Upper lobe of right lung (tissue), 1 donor: ENCODE results near the gene GRM3. TPM values are rescaled to one million over a fixed set of nuclear protein-coding genes. Genes with fewer than 3 reads are reported as not detected.

Experiments
- ATAC-seq: fragments of 200-7000 bp; cut with Tn5 transposase; one replicate; pipeline ENCODE4 v1.9.1; 2020; ENCODE audit warnings: mild to moderate bottlenecking, moderate library complexity
- DNase-seq: peaks from one replicate; pipeline ENCODE4 v3.0.0-alpha.2; 2020
- H3K27ac ChIP-seq: fragments of 200-600 bp; one replicate; pipeline ENCODE4 v1.8.0; 2022
- H3K27me3 ChIP-seq: fragments of 200-600 bp; one replicate; pipeline ENCODE4 v1.8.0; 2022; ENCODE audit warnings: mild to moderate bottlenecking
- H3K36me3 ChIP-seq: fragments of 200-600 bp; one replicate; pipeline ENCODE4 v1.8.0; 2022
- H3K4me1 ChIP-seq: fragments of 200-600 bp; one replicate; pipeline ENCODE4 v1.8.0; 2022
- H3K4me3 ChIP-seq: fragments of 200-600 bp; one replicate; pipeline ENCODE4 v1.8.0; 2022; ENCODE audit warnings: mild to moderate bottlenecking
- H3K9me3 ChIP-seq: fragments of 200-600 bp; one replicate; pipeline ENCODE4 v1.8.0; 2022
- intact Hi-C: fragments of 100-400 bp; cut with DNase I; formaldehyde crosslinking; loops from one replicate; pipeline ENCODE4 v1.11.0; 2022
- total RNA-seq: library from RNA; stranded (reverse); fragmentation: NEBNext Ultra II Directional; extraction: Animal tissue kit (Norgen Biotek cat#: 25700); gene quantifications from one replicate; pipeline ENCODE4 v1.2.1, GENCODE V29; 2021
- TF ChIP-seq, protein P1 (sequence below): fragments of 200-600 bp; IDR thresholded peaks from one replicate; pipeline ENCODE4 v1.8.0; 2022; ENCODE audit warnings: antibody characterized with exemption
- donor health status: DM: no; HTN: yes; CAD: no; lungs with severe emphysema.

Gene GRM3
- total RNA-seq, 1 donor from 2014 or later, result not detected

DNA sequence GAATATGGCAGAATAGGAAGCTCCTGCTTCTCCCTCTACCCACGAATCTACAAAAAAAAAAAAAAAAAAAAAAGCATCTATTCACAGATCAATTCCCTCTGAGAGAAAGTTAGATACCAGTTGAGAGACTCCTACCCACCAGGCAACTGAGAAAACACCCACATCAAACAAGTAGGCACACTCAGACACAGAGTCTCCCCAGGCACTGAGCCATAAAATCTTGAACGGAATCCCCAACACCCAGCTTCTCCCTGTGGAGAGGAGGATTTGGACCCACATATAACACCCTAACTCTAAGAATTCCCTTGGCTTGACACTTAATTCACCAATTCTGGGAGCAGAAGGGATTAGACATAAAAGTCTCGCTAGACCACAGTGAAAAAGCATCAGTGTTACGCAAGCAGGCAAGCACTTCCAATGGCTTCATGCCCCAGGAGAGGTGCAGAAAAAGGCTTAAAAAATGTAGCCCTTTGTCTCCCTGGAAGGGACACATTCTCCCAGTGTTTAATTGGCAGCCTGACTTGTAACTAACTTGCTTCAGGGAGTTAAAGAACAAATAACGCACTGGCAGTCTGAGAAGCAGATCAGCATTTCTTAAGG is 223.6 kb downstream of the GRM3 start:
- intact Hi-C loops, result no loop called here
- Histone ChIP-seq H3K4me3 (no peak overlapping the region), H3K9me3 (no peaks in the 10 kb centered on the region), H3K4me1 (no peaks in the 10 kb centered on the region), H3K27ac (no peak overlapping the region), H3K27me3 (no peaks in the 10 kb centered on the region), H3K36me3 (no peaks in the 10 kb centered on the region)
- DNase-seq, result no peak
- no peak for ATAC-seq
- TF ChIP-seq, protein P1, sequence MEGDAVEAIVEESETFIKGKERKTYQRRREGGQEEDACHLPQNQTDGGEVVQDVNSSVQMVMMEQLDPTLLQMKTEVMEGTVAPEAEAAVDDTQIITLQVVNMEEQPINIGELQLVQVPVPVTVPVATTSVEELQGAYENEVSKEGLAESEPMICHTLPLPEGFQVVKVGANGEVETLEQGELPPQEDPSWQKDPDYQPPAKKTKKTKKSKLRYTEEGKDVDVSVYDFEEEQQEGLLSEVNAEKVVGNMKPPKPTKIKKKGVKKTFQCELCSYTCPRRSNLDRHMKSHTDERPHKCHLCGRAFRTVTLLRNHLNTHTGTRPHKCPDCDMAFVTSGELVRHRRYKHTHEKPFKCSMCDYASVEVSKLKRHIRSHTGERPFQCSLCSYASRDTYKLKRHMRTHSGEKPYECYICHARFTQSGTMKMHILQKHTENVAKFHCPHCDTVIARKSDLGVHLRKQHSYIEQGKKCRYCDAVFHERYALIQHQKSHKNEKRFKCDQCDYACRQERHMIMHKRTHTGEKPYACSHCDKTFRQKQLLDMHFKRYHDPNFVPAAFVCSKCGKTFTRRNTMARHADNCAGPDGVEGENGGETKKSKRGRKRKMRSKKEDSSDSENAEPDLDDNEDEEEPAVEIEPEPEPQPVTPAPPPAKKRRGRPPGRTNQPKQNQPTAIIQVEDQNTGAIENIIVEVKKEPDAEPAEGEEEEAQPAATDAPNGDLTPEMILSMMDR, result no peak

DNA sequence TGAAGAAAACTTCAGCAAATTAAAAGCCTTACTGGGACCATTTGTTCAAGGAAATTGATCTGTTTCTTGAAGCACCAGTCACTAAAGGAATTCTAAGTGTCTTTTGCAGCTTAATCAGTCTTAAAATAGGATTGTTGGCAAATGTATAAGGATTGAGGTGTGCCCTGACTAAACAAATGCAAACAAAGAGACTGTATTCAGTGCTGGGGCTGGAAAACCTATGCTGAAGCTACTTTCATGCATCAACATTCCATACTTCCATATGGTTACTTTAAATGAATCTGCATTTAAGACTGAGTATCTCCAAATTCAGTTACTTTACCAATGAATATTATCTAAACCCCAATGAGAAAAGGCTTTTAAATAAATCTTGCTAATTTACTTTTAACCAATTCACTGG is 232.4 kb downstream of the GRM3 start:
- ATAC-seq (no peak), DNase-seq (no peak)
- Histone ChIP-seq H3K36me3 (no peaks in the 10 kb centered on the region), H3K9me3 (no peaks in the 10 kb centered on the region), H3K27ac (no peak overlapping the region), H3K4me3 (no peak overlapping the region), H3K4me1 (no peaks in the 10 kb centered on the region), H3K27me3 (no peaks in the 10 kb centered on the region)
- TF ChIP-seq, protein P1, result no peak
- intact Hi-C loops, result no loop called here

DNA sequence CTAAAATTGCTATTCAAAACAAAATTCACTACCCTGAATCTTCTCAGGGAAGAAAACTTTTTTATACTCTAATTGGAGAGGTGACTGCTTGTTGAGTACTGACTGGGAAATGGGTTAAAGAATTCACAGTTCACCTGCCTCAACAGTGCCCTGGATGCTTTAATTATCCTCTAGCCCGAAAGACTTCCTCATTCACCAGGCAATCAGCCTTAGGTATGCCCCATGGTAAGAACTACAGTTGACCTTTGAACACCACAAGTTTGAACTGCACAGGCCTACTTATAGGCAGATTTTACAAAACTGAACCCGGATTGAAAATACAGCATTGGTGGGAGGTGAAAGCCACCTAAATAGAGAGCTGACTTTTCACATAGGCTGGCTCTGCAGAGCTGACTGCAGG is 240.4 kb downstream of the GRM3 start:
- intact Hi-C loops, result no loop called here
- Histone ChIP-seq H3K4me1 (no peaks in the 10 kb centered on the region), H3K4me3 (no peak overlapping the region), H3K9me3 (no peaks in the 10 kb centered on the region), H3K27ac (no peak overlapping the region), H3K36me3 (peaks cover 3% of the 10 kb centered on the region), H3K27me3 (no peaks in the 10 kb centered on the region)
- TF ChIP-seq, protein P1, result no peak
- no peak for DNase-seq
- ATAC-seq, result no peak

DNA sequence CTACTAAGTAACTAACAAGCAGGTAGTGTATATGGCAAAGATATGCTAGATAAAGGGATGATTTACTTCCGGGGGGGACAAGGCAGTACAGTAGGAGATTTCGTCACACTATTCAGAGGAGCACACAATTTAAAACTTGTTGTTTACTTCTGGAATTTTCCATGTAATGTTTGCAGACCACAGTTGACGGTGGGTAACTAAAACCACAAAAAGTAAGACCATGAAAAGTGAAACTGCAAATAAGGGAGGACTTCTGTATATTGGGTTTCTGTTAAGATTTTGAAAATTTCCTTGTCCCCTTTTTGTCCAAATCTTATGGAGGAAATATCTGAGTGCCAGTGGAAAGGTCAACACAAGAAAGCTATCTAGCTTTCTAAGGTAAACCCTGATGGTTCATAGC is 245.8 kb downstream of the GRM3 start:
- Histone ChIP-seq H3K36me3 (peaks cover 18% of the 10 kb centered on the region), H3K9me3 (no peaks in the 10 kb centered on the region), H3K4me3 (no peak overlapping the region), H3K27ac (no peak overlapping the region), H3K4me1 (no peaks in the 10 kb centered on the region), H3K27me3 (no peaks in the 10 kb centered on the region)
- ATAC-seq (no peak), DNase-seq (no peak)
- TF ChIP-seq, protein P1, result no peak
- intact Hi-C loops, result no loop called here

DNA sequence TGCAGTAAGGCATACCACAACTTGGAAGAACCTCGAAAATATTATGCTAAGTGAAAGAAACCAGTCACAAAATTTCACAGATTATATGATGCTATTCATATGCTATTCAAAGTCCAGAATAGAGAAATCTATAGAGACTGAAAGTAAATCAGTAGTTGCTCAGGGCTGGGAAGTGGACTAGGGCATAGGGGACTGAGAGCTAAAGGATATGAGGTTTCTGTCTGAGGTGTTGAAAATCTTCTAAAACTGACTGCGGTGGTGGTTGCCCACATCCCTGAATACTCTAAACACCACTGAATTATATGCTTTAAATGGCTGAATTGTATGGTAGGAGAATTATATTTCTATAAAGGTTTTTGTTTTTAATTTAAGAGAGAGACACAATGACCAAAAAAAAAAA is 254.5 kb downstream of the GRM3 start:
- DNase-seq (no peak), ATAC-seq (no peak)
- Histone ChIP-seq H3K9me3 (no peaks in the 10 kb centered on the region), H3K27me3 (no peaks in the 10 kb centered on the region), H3K36me3 (peaks cover 10% of the 10 kb centered on the region), H3K27ac (no peak overlapping the region), H3K4me3 (no peak overlapping the region), H3K4me1 (no peaks in the 10 kb centered on the region)
- intact Hi-C loops, result no loop called here
- TF ChIP-seq, protein P1, result no peak

DNA sequence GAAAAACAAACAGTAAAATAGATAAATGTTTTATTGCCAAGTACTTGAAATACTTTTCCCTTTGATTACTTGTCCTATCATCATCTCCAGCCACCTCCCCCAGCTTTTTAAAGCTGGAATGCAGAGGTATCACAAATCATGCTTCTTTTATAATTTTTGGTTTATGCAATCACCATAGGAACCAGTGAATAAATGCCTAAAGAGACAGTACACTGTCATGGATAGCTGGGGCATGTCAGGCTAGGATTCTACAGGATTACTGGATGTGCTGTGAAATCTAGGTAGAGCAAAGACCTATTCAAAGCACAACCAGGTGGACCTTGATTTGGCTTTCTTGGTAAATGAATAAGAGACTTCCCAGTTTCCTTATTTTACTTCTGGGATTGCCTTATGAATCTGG is 257.2 kb downstream of the GRM3 start:
- Histone ChIP-seq H3K36me3 (peaks cover 10% of the 10 kb centered on the region), H3K9me3 (no peaks in the 10 kb centered on the region), H3K4me1 (no peaks in the 10 kb centered on the region), H3K27me3 (no peaks in the 10 kb centered on the region), H3K27ac (no peak overlapping the region), H3K4me3 (no peak overlapping the region)
- TF ChIP-seq, protein P1, result no peak
- intact Hi-C loops, result no loop called here
- ATAC-seq, result no peak
- no peak for DNase-seq
